Thyroid gland (tissue), 4 donors: ENCODE results near the gene METTL14. TPM values are rescaled to one million over a fixed set of nuclear protein-coding genes. Genes with fewer than 3 reads are reported as not detected.
"Not testable (repeated sequence)": the region's sequence is repeated elsewhere in the genome, so short reads cannot be mapped to it uniquely, and the experiment has no call there.

Experiments
- DNase-seq, 2 donors: peaks; one replicate each; pipeline ENCODE4 v3.0.0-alpha.2; 2019
- H3K27ac ChIP-seq, 3 donors: fragments of 200-600 bp; sonication (generic); 1 replicate in 2 of 3; 2 replicates in 1 of 3; pipeline ENCODE4 v1.5.1; 2016 to 2019; ENCODE audit warnings: mild to moderate bottlenecking in 1 of 3, moderate library complexity in 1 of 3
- H3K27me3 ChIP-seq: fragments of 200-600 bp; sonication (generic); one replicate; pipeline ENCODE4 v1.5.1; 2019
- H3K36me3 ChIP-seq, 2 donors: fragments of 200-600 bp; sonication (generic); one replicate each; pipeline ENCODE4 v1.5.1; 2016 to 2019
- H3K4me1 ChIP-seq, 2 donors: fragments of 200-600 bp; sonication (generic); one replicate each; pipeline ENCODE4 v1.5.1; 2017 to 2019
- H3K4me3 ChIP-seq, 3 donors: fragments of 200-600 bp; sonication (generic); replicated peaks in 1 of 3; 1 replicate in 2 of 3; 2 replicates in 1 of 3; pipeline ENCODE4 v1.5.1; 2016; ENCODE audit warnings: mild to moderate bottlenecking in 1 of 3
- H3K9me3 ChIP-seq: fragments of 200-600 bp; sonication (generic); one replicate; pipeline ENCODE4 v1.5.1; 2017
- CTCF ChIP-seq, 6 experiments: fragments of 200-600 bp in 3 of 6; fragments of 450-650 bp in 3 of 6; sonication (generic) in 3 of 6; IDR thresholded peaks; one replicate each; pipeline ENCODE4 v1.5.1; 2016 to 2019; ENCODE audit warnings: antibody characterized with exemption in 6 of 6, mild to moderate bottlenecking in 2 of 6, inconsistent platforms in 1 of 6, moderate library complexity in 1 of 6
- POLR2A ChIP-seq, 2 donors: fragments of 450-650 bp; IDR thresholded peaks; one replicate each; pipeline ENCODE4 v1.6.1; 2017; ENCODE audit warnings: antibody characterized with exemption in 2 of 2, mild to moderate bottlenecking in 2 of 2, moderate library complexity in 1 of 2
- WGBS, 2 donors: methylation state at CpG; one replicate each; pipeline ENCODE4 v1.1.5; 2017; 5-methylcytosine and 5-hydroxymethylcytosine counted together
- intact Hi-C: fragments of 100-400 bp; cut with DNase I; formaldehyde crosslinking; loops from one replicate; pipeline ENCODE4 v1.15.1; 2023
- total RNA-seq, 4 donors: library from RNA; depleted of rRNA; stranded (reverse); fragments of >200 nt; gene quantifications; one replicate each; pipeline ENCODE4 v1.2.3, GENCODE V29; 2016

Gene METTL14
- total RNA-seq: 10 to 100 TPM; 16.0 to 67.8 (median 40.7) TPM

DNA sequence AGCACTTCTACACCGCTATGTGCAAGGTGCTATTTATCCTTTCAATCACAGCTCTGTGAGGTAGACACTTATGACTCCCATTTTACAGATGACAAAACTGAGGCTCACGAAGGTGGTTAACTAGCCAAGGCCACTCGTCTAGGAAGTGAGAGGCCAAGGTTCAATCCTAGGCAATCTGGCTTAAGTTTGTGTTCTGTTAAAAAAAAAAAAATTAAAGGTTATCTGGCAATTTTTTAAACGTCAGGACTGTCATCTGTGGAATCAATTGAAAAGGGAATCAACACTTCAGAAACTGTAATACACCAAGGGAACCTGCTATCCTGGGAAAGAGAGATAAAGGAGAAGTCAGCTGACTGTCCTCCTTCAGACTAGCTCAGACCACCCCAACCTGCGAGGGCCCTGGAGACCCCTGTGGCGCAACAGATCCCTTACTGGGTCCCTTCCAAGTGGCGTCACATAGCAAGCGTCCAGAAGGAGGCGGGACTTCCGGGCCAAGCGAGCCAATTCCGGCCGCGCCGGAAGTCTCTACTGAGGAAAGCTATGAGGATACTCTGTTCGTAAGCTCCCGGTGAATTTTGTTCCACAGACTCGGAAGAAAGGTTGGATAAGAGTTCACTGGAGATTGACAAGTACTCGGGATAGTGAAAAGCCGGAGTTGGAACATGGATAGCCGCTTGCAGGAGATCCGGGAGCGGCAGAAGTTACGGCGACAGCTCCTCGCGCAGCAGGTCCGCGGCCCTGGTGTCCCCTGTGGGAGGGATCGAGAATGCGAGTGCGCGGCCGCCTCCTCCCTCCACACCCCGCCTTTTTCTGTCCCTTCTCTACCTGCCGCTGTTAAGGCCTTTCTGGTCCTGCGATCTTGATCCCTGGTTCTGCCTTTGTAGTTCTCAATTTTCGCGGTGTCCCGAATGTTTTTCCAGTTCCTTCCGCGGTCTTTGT, at the start of gene METTL14:
Gene METTL14, plus strand, starts transcription at position 520 of the 939 bp plus-strand sequence. Its CDS starts 143 bp downstream, at position 663.
- H3K9me3 ChIP-seq: no peaks in the 10 kb centered on the region
- intact Hi-C loops: loop anchor here (5.0 kb wide), 1 partner anchor 408 kb away; no protein-coding TSS in a partner anchor

DNA sequence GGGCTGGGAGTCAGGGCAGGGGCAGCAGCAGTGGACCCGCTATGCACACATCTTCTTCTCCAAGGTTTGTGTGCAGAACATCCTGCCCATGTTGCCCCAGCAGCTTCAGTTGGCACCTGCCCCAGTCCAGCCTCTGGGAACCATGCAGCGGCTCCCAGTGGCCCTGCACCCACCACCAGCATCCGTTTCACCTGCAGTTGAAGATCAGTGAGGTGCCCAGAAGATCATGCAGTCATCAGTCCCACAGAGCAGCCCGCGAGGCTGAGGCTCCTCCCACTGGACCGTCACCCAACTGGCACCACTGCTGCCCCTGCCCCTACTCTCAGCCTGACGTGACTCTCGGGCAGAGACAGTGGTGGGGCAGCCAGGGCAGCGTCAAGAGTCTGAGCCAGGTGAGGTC, 49.1 kb upstream of the METTL14 start:
- H3K27me3 ChIP-seq, DNase-seq, H3K4me3 ChIP-seq, H3K4me1 ChIP-seq, H3K9me3 ChIP-seq, intact Hi-C loops, H3K27ac ChIP-seq: not testable (repeated sequence)
- WGBS, 2 donors: 86 to 90% methylated on average over 2 to 4 of the region's 9 CpGs
- H3K36me3 ChIP-seq: peaks cover 0 to 14% of the 10 kb centered on the region in 2 donors

More for the DNA sequence above, at the start of gene METTL14:
- DNase-seq: peak; percentile 93 to 94
- Histone ChIP-seq H3K27me3 (no peaks in the 10 kb centered on the region), H3K4me3 (peak within 1 kb of the TSS; percentile 5 to 48 (median 41)), H3K27ac (peak within 1 kb of the TSS; percentile 75 to 88 (median 87)), H3K36me3 (peaks cover 12 to 16% of the 10 kb centered on the region in 2 donors), H3K4me1 (peaks cover 13% of the 10 kb centered on the region in 2 donors)
- 4 to 5% methylated on average over 42 of the region's 42 CpGs for WGBS, 2 donors
- peak in 1 of 2 donors; percentile 82 for TF ChIP-seq POLR2A (IDR thresholded peaks at IDR 0.05)
- peak in 3 of 6 experiments; percentile 15 to 30 (median 25) for TF ChIP-seq CTCF (IDR thresholded peaks at IDR 0.05)

- H3K9me3 ChIP-seq, H3K27me3 ChIP-seq, H3K36me3 ChIP-seq, H3K27ac ChIP-seq, intact Hi-C loops, H3K4me3 ChIP-seq, H3K4me1 ChIP-seq: not testable (repeated sequence)
- TF ChIP-seq CTCF (IDR thresholded peaks at IDR 0.05): peak in 1 of 6 experiments; percentile 13
- 66 to 68% methylated on average over 5 of the region's 5 CpGs for WGBS, 2 donors
- peak; percentile 3 to 8 for DNase-seq
These were observed 20.5 kb upstream of the METTL14 start for GRCh38 chr4:118664665-118665064.

DNA sequence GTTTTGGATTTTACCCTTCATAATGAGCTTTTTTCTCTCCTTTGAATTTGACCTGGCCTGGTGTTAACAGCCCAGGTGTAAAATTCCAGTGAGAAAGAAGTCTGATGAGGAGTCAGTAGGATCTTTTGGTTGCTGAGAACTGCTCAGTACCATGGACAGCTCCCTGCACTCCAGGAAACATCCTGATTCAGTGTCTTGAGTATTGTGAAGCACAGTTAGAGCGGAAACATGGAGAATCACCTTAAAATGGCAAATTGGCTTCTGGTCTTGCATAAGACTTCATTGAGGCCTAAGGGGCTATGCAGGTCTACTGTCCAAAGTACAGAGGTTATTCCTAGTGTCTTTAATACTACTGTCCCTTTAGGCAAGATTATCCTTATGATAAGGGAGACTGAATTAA, 16.0 kb upstream of the METTL14 start:
- intact Hi-C loops, H3K27me3 ChIP-seq, H3K4me1 ChIP-seq, H3K27ac ChIP-seq, H3K36me3 ChIP-seq, H3K9me3 ChIP-seq, H3K4me3 ChIP-seq: not testable (repeated sequence)
- 10 to 31% methylated on average over 1 of the region's 1 CpG for WGBS, 2 donors
- peak; percentile 59 to 77 for DNase-seq

DNA sequence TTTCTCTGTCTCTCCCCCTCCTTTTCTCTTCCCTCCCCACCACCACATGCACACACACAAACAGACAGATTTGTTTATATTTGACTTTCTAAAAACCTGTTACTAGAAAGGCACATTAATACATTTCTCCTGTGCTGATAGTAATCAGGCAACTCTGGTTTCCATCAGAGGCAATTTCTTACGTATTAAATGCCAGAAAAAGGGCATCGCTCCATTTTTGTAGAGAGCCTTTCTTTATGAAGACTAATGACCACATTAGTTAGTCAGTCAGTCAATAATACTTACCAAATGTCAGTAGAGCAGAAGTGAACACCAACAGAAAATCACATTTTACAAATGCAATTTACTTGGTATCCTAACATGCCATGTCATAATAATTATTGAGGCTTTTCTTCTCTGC, 14.2 kb upstream of the METTL14 start:
- H3K9me3 ChIP-seq, H3K27ac ChIP-seq, H3K4me1 ChIP-seq, H3K4me3 ChIP-seq, DNase-seq, intact Hi-C loops, H3K36me3 ChIP-seq, H3K27me3 ChIP-seq: not testable (repeated sequence)
- WGBS, 2 donors: 83 to 98% methylated on average over 2 of the region's 2 CpGs

DNA sequence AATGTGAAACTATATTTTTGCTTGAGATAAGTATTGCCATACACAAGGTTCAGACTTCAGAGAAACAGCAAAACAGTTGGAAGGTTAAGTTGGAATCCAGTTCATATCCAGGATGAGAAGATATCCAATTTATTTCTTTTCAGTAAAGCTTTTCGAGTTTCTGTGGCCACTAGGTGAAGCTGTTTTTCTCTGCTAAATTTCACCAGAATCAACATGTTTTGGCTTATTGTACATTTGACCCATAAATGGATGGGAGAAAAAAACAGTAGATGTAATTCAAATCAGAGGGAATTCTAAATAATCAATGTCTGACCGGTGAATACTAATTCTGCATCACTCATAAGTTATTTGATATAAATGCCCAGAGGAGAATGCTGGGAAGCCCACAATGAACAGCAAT, 9.1 kb upstream of the METTL14 start:
- Histone ChIP-seq H3K4me3 (no peak overlapping the region), H3K36me3 (no peaks in the 10 kb centered on the region), H3K27me3 (no peaks in the 10 kb centered on the region), H3K27ac (no peak overlapping the region), H3K9me3 (no peaks in the 10 kb centered on the region), H3K4me1 (no peaks in the 10 kb centered on the region)
- intact Hi-C loops: no loop called here
- no peak for DNase-seq
- TF ChIP-seq CTCF (IDR thresholded peaks at IDR 0.05) (no peak), POLR2A (IDR thresholded peaks at IDR 0.05) (no peak)
- WGBS, 2 donors: 72 to 75% methylated on average over 2 of the region's 2 CpGs
